ENCODE results near the gene GRPR.

DNA sequence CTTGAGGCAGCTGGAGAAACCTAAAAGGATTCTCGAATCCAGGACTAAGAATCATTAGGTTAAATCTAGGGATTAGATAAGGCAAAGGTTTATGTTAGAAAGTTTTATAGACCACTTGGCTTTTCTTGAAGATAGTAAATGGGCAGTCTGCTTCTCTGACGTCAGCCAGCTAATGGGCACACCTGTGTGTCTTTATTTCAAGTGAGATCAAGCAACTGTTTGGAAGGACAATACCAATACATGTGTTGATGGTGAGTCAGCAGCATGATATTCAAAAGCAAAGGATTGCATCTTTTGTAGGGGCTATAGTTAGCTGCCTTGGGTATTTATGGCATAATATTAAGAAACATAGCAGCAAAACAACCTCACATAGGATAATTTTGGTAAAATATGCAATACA is 46.5 kb upstream of the GRPR start:
- no peak for TF ChIP-seq EZH2 (IDR thresholded peaks at IDR 0.05; ENCODE audit: borderline replicate concordance, low read depth, low read length, severe bottlenecking)
- TF ChIP-seq, protein P1, sequence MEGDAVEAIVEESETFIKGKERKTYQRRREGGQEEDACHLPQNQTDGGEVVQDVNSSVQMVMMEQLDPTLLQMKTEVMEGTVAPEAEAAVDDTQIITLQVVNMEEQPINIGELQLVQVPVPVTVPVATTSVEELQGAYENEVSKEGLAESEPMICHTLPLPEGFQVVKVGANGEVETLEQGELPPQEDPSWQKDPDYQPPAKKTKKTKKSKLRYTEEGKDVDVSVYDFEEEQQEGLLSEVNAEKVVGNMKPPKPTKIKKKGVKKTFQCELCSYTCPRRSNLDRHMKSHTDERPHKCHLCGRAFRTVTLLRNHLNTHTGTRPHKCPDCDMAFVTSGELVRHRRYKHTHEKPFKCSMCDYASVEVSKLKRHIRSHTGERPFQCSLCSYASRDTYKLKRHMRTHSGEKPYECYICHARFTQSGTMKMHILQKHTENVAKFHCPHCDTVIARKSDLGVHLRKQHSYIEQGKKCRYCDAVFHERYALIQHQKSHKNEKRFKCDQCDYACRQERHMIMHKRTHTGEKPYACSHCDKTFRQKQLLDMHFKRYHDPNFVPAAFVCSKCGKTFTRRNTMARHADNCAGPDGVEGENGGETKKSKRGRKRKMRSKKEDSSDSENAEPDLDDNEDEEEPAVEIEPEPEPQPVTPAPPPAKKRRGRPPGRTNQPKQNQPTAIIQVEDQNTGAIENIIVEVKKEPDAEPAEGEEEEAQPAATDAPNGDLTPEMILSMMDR (IDR thresholded peaks at IDR 0.05; ENCODE audit: borderline replicate concordance, extremely low read depth, low read length, poor library complexity, severe bottlenecking), result no peak
